ENCODE results near the gene PHTF2.
A peak's percentile ranks its signal among the peaks of the same experiment; 100 is the strongest.

The PHTF2 gene

GRCh38 chr7:77979219-77979618 is 180.6 kb downstream of the PHTF2 start:
- no peak for TF ChIP-seq ZC3H10 (CRISPR knock-in tag; IDR thresholded peaks at IDR 0.05)
- no peak for TF ChIP-seq ARNTL (CRISPR knock-in tag; IDR thresholded peaks at IDR 0.05; ENCODE audit: borderline replicate concordance, low read depth)
- no peak for TF ChIP-seq CSDC2 (CRISPR knock-in tag; IDR thresholded peaks at IDR 0.05)
- no peak for TF ChIP-seq OSR1 (CRISPR knock-in tag; IDR thresholded peaks at IDR 0.05)
- no peak for TF ChIP-seq TCF4 (CRISPR knock-in tag; IDR thresholded peaks at IDR 0.05; ENCODE audit: borderline replicate concordance)
- TF ChIP-seq ZNF70 (CRISPR knock-in tag; IDR thresholded peaks at IDR 0.05), result no peak
- TF ChIP-seq POU6F1 (CRISPR knock-in tag; IDR thresholded peaks at IDR 0.05; ENCODE audit: borderline replicate concordance, low read depth), result no peak
- no peak for TF ChIP-seq RARB (CRISPR knock-in tag; IDR thresholded peaks at IDR 0.05)
- TF ChIP-seq SNAI2 (CRISPR knock-in tag; IDR thresholded peaks at IDR 0.05), result no peak
- TF ChIP-seq TSHZ2 (CRISPR knock-in tag; IDR thresholded peaks at IDR 0.05), result no peak
- TF ChIP-seq CSRNP3 (CRISPR knock-in tag; IDR thresholded peaks at IDR 0.05), result no peak
- TF ChIP-seq PPARA (CRISPR knock-in tag; IDR thresholded peaks at IDR 0.05; ENCODE audit: borderline replicate concordance), result no peak
- TF ChIP-seq GLIS3 (CRISPR knock-in tag; IDR thresholded peaks at IDR 0.05), result no peak
- no peak for TF ChIP-seq ZNF565 (CRISPR knock-in tag; conservative IDR thresholded peaks at IDR 0.05; ENCODE audit: low read depth)
- no peak for TF ChIP-seq ISL1 (CRISPR knock-in tag; IDR thresholded peaks at IDR 0.05)
- TF ChIP-seq TOX (CRISPR knock-in tag; IDR thresholded peaks at IDR 0.05; ENCODE audit: borderline replicate concordance), result no peak
- TF ChIP-seq ZFP30 (CRISPR knock-in tag; IDR thresholded peaks at IDR 0.05), result no peak
- no peak for TF ChIP-seq PATZ1 (CRISPR knock-in tag; IDR thresholded peaks at IDR 0.05; ENCODE audit: borderline replicate concordance)
- no peak for TF ChIP-seq CREB5 (CRISPR knock-in tag; IDR thresholded peaks at IDR 0.05; ENCODE audit: low read depth)
- no peak for ATAC-seq

- no peak for TF ChIP-seq GLIS3 (CRISPR knock-in tag; IDR thresholded peaks at IDR 0.05)
- TF ChIP-seq TCF4 (CRISPR knock-in tag; IDR thresholded peaks at IDR 0.05; ENCODE audit: borderline replicate concordance), result peak; percentile 60; the same call in 1 of the 2 replicates
- TF ChIP-seq TSHZ2 (CRISPR knock-in tag; IDR thresholded peaks at IDR 0.05), result 0 out of 2 replicates have a peak, but pooled peaks have one; percentile 53
- peak; percentile 43; the same call in 1 of the 3 replicates for ATAC-seq
Observed at GRCh38 chr7:77980087-77980713, 181.6 kb downstream of the PHTF2 start.

Measured in SK-N-SH treated with all-trans-retinoic acid at 6 μM for 48 hours (cell line).